GM21825 (cell line): ENCODE results near the gene SLC38A3.
"Not testable (repeated sequence)": the region's sequence is repeated elsewhere in the genome, so short reads cannot be mapped to it uniquely, and the experiment has no call there.

Experiments used
- ATAC-seq: cut with Tn5 transposase; IDR thresholded peaks from one replicate; pipeline ENCODE4 v1.9.1; 2021; ENCODE audit warnings: mild to moderate bottlenecking, moderate library complexity; ENCODE audit not compliant: unreplicated experiment

SLC38A3 gene

GRCh38 chr3:50246517-50246954, 41.5 kb downstream of the SLC38A3 start:
- ATAC-seq: peak; percentile 34

DNA sequence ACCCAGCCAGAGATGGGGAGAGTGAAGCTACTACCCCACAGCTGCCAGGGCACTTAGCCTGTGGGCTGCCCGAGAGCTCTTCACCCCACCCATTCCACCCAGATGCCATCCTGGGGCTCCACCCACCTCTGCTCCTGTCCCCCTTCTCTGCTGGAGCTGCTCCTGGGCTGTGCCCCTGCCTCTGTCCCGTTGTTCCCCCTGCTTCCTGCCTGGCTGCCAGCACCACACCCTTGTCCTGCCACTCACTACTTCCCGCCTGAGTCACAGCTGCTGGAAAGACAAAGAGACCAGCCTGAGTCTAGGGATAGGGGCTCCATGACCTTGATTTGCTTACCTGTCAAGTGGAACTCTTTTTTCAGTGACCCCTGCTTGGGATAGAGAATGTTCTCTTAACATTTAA, 43.3 kb downstream of the SLC38A3 start:
- no peak for ATAC-seq

DNA sequence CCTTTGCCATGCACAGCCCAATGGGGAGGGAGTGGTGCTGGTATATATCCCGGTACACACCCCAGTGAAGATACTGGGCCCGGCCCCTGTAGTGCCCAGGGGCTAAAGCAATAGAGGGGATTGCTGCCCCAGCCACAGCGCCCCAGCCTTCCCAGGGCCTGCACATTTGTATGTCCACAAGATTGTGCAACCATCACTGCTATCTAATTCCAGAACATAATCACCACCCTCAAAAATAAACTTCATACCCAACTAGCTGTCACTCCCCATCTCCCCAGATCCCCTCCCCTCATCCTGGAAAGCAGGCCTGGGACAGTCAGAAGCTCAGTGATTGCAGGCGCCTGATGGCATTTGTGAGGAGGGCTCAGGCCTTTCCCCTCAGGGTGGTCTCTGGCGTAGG, 44.4 kb downstream of the SLC38A3 start:
- ATAC-seq: no peak

GRCh38 chr3:50250514-50250913, 45.4 kb downstream of the SLC38A3 start:
- ATAC-seq: no peak

DNA sequence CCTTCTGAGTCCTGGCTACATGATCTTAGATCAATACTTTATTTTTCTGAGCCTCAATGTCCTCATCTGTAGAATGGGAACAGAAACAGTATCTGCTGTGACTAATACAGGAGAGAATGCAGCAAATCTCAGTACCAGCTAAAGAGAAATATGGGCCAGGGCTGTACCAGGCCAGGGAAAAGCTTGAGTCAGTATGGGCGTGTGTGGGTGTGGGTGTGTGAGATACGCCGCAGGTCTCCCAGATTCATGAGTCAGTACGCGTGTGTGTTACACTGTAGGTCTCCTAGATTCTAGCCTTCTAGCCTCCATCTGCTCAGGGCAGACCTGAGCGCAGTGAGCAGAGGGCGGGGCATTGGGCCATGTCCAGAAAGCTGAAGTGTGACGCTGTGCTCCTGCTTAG, 46.1 kb downstream of the SLC38A3 start:
- ATAC-seq: no peak

DNA sequence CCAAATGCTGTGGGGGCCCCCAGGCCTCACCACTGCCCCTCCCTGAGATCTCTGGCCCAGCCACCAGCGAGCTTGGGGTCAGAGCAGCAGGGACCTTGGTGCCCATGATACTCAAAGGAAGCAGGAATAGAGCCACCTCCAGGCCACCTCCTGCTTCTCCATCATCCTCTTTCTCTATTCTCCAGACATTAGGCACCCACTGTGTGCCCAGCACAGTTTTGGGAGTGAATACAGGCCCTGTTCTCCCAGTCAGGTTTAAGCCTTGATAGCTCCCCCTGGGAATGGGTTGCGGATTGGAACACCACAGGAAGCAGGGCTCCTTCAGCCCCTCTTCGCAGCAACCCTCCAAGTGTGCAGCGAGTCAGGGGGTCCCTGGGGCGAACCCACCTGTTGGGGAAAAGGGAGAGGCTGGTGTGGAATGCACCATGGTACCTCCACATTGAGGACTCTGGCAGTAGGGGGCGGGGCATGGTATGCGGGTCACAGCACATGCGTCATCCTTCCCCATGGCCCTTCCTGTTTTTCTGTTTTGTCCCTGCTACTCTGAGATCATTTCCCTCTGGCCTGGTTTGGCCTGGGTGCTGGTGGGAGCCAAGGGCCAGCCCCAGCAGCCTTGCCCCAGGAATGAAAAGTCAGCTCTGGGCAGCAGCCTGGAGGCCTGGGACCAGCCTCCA, 49.6 kb downstream of the SLC38A3 start:
- no peak for ATAC-seq

- no peak for ATAC-seq
Measured at GRCh38 chr3:50255251-50255615, 50.2 kb downstream of the SLC38A3 start.

GRCh38 chr3:50256978-50257890, 52.2 kb downstream of the SLC38A3 start:
- ATAC-seq: no peak

GRCh38 chr3:50258029-50258680, 53.1 kb downstream of the SLC38A3 start:
- ATAC-seq: no peak

- no peak for ATAC-seq
Measured at GRCh38 chr3:50258979-50259378, 53.9 kb downstream of the SLC38A3 start.

DNA sequence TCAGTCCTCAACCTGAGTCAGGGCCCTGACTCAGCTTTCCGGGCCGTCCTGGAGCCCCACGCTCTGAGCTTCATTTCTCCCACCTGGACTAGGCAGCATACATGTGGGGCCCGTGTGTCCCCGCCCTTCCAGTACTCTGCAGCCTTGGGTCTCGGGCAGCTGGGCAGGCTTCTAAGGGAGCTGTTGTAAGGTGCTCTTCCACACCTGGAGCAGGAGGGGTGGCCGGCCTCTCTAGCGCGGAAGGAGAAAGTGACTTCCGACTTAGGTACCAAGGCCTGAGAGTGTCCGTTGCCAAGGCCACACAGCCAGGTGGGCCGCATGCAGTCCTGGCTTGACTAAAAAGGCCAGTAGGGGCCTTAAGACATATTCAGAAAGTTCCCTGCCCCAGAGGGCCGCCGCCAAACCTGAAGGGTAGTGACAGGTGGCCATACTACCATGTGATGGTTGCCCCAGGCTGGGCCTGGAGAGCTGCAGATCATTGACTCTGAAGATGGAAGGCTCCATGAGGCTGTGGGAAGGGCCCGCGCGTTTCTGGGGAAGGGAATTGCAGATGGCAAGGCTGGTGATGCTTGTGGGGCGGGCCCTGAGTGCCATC, 54.5 kb downstream of the SLC38A3 start:
- no peak for ATAC-seq

DNA sequence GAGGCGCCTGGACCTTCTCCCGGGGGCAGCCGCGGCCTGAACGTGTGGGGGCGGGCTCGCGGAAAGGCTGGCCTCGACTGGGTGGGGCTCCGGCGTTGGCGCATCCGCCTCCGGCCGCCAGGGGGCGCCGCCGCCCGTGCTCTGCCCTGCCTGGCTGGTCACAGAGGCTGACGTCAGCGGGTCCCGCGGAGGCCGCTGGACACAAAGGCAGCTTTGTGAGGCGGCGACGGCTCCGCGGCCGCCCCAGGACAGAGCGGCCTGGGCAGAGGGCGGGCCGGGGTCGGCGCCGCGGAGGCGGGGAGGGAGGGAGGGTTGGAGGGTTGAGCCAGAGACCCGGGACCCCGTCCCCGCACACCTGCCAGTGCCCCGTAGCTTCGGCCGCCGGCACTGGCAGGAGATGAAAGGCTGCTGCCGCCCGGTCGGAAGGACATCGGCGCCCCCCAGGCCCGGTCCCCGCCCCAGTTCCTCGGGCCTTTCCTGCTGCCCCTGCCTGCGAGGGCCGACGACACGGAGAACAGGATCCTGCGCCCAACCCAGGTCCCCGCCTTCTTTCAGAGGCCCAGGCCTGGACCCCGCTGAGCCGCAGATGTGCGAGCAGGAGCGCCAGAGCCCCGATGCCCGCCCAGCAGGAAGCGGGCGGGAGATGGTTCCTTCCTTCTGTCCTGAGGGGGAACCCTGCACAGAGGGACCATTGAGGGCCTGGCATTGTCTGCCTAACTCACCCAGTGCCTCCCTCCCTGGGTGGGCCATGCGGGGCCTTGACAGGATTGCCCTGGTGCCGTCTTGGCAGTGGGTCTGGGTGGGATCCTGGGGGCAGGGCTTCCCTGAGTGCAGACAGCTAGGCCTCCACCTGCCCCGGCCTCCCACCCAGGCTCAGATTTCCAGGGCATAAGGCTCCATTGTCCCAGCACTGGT, 55.2 kb downstream of the SLC38A3 start:
- peak; percentile 80 for ATAC-seq

GRCh38 chr3:50260942-50261441, 55.9 kb downstream of the SLC38A3 start:
- ATAC-seq: no peak

- no peak for ATAC-seq
Measured at GRCh38 chr3:50261505-50261904, 56.4 kb downstream of the SLC38A3 start.

- ATAC-seq: not testable (repeated sequence)
Measured at GRCh38 chr3:50262200-50262599, 57.1 kb downstream of the SLC38A3 start.

GRCh38 chr3:50262778-50263177, 57.7 kb downstream of the SLC38A3 start:
- ATAC-seq: no peak

GRCh38 chr3:50263478-50264382, 58.7 kb downstream of the SLC38A3 start:
- no peak for ATAC-seq

- no peak for ATAC-seq
Measured at GRCh38 chr3:50264383-50264963, 59.4 kb downstream of the SLC38A3 start.
